ENCODE results near the gene TSHZ3.

- TF ChIP-seq RAD21 (conservative IDR thresholded peaks at IDR 0.05) (no peak), CTCF (IDR thresholded peaks at IDR 0.05; ENCODE audit: poor library complexity, severe bottlenecking) (no peak), POLR2AphosphoS5 (IDR thresholded peaks at IDR 0.05) (peak; percentile 7)
Observed at GRCh38 chr19:31258211-31259052, 90.8 kb downstream of the TSHZ3 start.
